ENCODE results near the gene SCAMP3.
"Not testable (repeated sequence)": the region's sequence is repeated elsewhere in the genome, so short reads cannot be mapped to it uniquely, and the experiment has no call there.

GRCh38 chr1:155214702-155215101 is 47.5 kb downstream of the SCAMP3 start:
- not testable (repeated sequence) for TF ChIP-seq CTCF (optimal IDR thresholded peaks at IDR 0.05 in 1 of 3, IDR thresholded peaks at IDR 0.05 in 1 of 3, conservative IDR thresholded peaks at IDR 0.05 in 1 of 3; ENCODE audit: extremely low read depth in 1 of 3, insufficient read depth in 2 of 3, low read length in 3 of 3); EZH2 (IDR thresholded peaks at IDR 0.05; ENCODE audit: low read length)

All from keratinocyte (primary cell).